ENCODE measurements around the gene TRPC1.

TRPC1 gene

DNA sequence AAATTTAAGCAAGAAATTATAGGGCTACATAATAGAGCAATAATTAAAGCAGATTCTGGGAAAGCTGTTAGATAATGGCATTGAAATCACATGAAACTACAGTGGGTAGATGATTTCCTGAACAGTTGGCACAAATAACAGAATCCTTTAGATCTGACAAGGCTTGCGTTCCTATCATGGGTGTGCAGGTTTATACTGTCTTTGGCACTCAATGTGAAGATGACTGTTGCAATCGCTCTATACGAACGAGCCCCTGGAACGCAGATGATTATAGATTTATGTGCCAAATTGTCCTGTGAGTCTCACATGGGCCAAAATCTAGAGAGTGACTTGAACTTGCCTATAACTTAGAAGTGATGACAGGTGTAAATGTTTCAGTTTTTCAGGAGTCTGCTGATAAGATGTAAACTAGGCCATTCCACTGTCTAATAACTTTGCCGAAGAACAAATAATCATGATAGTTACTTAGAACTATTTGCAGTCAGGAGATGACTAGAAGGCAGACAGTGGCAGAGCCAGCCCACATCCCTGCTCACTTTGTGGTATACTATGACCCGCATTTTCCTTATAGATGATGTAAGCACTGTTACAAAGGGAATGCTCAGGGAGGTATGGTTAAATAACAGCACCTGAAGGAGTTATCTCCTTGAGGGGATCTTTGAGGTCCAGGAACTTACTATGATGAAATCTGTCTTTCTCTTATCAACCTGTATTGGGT, 30.5 kb upstream of the TRPC1 start:
- TF ChIP-seq TEAD4 (IDR thresholded peaks at IDR 0.05) (no peak), TCF12 (IDR thresholded peaks at IDR 0.05; ENCODE audit: low read depth) (no peak), CREB1 (IDR thresholded peaks at IDR 0.05; ENCODE audit: low read depth) (no peak), EGR1 (IDR thresholded peaks at IDR 0.05) (no peak), TAF1 (IDR thresholded peaks at IDR 0.05; ENCODE audit: low read depth) (no peak), ZBTB7A (IDR thresholded peaks at IDR 0.05; ENCODE audit: low read depth) (no peak), USF1 (IDR thresholded peaks at IDR 0.05) (no peak), EP300 (IDR thresholded peaks at IDR 0.05; ENCODE audit: borderline replicate concordance) (no peak), RAD21 (IDR thresholded peaks at IDR 0.05; ENCODE audit: low read depth) (no peak), FOXM1 (IDR thresholded peaks at IDR 0.05; ENCODE audit: borderline replicate concordance, low read depth) (no peak), YY1 (IDR thresholded peaks at IDR 0.05; ENCODE audit: low read depth) (no peak), REST (IDR thresholded peaks at IDR 0.05; ENCODE audit: low read depth) (no peak), NFIC (IDR thresholded peaks at IDR 0.05) (no peak), MAX (IDR thresholded peaks at IDR 0.05) (no peak), CEBPB (IDR thresholded peaks at IDR 0.05) (no peak)

GRCh38 chr3:142694225-142694624, 29.6 kb upstream of the TRPC1 start:
- no peak for TF ChIP-seq TCF12 (IDR thresholded peaks at IDR 0.05; ENCODE audit: low read depth)
- no peak for TF ChIP-seq REST (IDR thresholded peaks at IDR 0.05; ENCODE audit: low read depth)
- no peak for TF ChIP-seq YY1 (IDR thresholded peaks at IDR 0.05; ENCODE audit: low read depth)
- no peak for TF ChIP-seq RAD21 (IDR thresholded peaks at IDR 0.05; ENCODE audit: low read depth)
- TF ChIP-seq EGR1 (IDR thresholded peaks at IDR 0.05): no peak
- TF ChIP-seq ZBTB7A (IDR thresholded peaks at IDR 0.05; ENCODE audit: low read depth): no peak
- TF ChIP-seq MAX (IDR thresholded peaks at IDR 0.05): no peak
- TF ChIP-seq USF1 (IDR thresholded peaks at IDR 0.05): no peak

DNA sequence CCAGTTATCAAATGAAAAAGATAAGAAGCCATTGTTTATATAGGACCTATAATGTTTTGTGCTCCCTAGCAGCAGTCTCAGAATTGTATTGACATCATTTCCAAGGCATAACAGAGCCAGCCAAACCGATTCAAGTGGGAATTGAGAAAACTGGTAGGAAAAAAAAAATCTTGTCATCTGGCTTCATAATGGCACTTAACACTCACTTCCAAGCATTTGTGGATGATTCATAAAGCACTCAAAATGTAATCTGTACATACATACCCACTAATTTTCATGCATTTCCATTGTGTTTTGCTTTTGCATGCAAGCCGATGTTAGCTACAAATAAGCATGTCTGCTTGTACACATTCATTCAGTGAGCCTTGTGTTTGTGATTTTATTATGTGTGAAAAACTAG, 18.6 kb upstream of the TRPC1 start:
- TF ChIP-seq ZBTB7A (IDR thresholded peaks at IDR 0.05; ENCODE audit: low read depth): no peak
- TF ChIP-seq CEBPB (IDR thresholded peaks at IDR 0.05): no peak
- TF ChIP-seq EGR1 (IDR thresholded peaks at IDR 0.05): no peak
- TF ChIP-seq USF1 (IDR thresholded peaks at IDR 0.05): no peak
- no peak for TF ChIP-seq NFIC (IDR thresholded peaks at IDR 0.05)
- no peak for TF ChIP-seq MAX (IDR thresholded peaks at IDR 0.05)
- no peak for TF ChIP-seq YY1 (IDR thresholded peaks at IDR 0.05; ENCODE audit: low read depth)
- TF ChIP-seq REST (IDR thresholded peaks at IDR 0.05; ENCODE audit: low read depth): no peak
- no peak for TF ChIP-seq TAF1 (IDR thresholded peaks at IDR 0.05; ENCODE audit: low read depth)
- no peak for TF ChIP-seq EP300 (IDR thresholded peaks at IDR 0.05; ENCODE audit: borderline replicate concordance)
- TF ChIP-seq RAD21 (IDR thresholded peaks at IDR 0.05; ENCODE audit: low read depth): no peak
- no peak for TF ChIP-seq TEAD4 (IDR thresholded peaks at IDR 0.05)
- no peak for TF ChIP-seq FOXM1 (IDR thresholded peaks at IDR 0.05; ENCODE audit: borderline replicate concordance, low read depth)
- no peak for TF ChIP-seq TCF12 (IDR thresholded peaks at IDR 0.05; ENCODE audit: low read depth)
- no peak for TF ChIP-seq CREB1 (IDR thresholded peaks at IDR 0.05; ENCODE audit: low read depth)

Data from Ishikawa (cell line).